ENCODE measurements around the gene ZNF136. TPM values are rescaled to one million over a fixed set of nuclear protein-coding genes. Genes with fewer than 3 reads are reported as not detected.
A peak's percentile ranks its signal among the peaks of the same experiment; 100 is the strongest.

ZNF136 gene
- total and polyA plus RNA-seq, 10 of the 15 experiments (the other 5 are each of a cell fraction or from before 2014, with no cell fraction given), result 2.8 to 7.8 (median 6.7) TPM

DNA sequence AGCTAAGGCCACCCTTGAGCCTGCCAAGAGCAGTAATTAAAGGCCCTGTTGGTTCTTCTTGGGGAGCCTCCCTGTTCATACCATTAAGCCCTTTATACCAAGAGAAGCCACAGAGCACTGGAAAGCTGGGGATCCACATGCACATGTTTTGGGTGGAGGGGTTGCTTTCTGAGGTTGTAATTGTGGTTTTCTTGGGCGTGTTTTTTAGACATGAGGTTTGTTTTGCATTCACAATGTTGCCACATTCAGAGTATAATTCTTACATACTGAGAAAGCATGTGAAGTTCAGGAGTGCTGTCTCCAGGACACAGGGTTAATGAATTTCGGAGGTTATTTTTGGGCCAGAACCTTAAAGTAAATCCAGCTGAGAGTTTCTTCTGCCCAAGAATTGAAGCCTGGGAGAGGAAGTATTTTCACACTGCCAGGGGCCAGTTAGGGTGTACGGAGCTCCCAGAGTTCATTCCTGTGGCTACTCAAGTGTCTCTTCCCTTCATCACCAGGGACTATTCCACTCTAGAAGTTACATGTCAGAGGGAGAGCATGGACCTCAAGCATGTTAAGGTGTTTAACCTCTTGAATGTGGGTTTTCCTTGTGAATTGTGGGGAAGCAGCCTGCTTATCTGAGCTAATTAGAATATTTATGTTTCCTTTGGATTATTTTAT, 37.0 kb downstream of the ZNF136 start:
- no peak overlapping the region for H3K4me3 ChIP-seq
- no peak for DNase-seq (ENCODE audit: low read depth, low spot score)
- TF ChIP-seq SUZ12 (IDR thresholded peaks at IDR 0.05; ENCODE audit: unreplicated experiment) (no peak), BACH1 (IDR thresholded peaks at IDR 0.05; ENCODE audit: borderline replicate concordance) (no peak)
- TF ChIP-seq, protein P1, sequence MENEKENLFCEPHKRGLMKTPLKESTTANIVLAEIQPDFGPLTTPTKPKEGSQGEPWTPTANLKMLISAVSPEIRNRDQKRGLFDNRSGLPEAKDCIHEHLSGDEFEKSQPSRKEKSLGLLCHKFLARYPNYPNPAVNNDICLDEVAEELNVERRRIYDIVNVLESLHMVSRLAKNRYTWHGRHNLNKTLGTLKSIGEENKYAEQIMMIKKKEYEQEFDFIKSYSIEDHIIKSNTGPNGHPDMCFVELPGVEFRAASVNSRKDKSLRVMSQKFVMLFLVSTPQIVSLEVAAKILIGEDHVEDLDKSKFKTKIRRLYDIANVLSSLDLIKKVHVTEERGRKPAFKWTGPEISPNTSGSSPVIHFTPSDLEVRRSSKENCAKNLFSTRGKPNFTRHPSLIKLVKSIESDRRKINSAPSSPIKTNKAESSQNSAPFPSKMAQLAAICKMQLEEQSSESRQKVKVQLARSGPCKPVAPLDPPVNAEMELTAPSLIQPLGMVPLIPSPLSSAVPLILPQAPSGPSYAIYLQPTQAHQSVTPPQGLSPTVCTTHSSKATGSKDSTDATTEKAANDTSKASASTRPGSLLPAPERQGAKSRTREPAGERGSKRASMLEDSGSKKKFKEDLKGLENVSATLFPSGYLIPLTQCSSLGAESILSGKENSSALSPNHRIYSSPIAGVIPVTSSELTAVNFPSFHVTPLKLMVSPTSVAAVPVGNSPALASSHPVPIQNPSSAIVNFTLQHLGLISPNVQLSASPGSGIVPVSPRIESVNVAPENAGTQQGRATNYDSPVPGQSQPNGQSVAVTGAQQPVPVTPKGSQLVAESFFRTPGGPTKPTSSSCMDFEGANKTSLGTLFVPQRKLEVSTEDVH (IDR thresholded peaks at IDR 0.05; ENCODE audit: low read depth, partially characterized antibody), result no peak
- H3K27ac ChIP-seq (ENCODE audit: control insufficient read depth, insufficient read depth), result no peak overlapping the region
- no peaks in the 10 kb centered on the region for H3K79me2 ChIP-seq (ENCODE audit: control insufficient read depth, insufficient read depth, low read length)
- no peak overlapping the region for H3K9ac ChIP-seq (ENCODE audit: control insufficient read depth, insufficient read depth, low read length)
- ChIA-PET SMC1A (ENCODE audit: uncharacterized antibody, unreplicated experiment) (no interaction called here), RAD21 (ENCODE audit: unreplicated experiment) (no interaction called here), POLR2A (no interaction called here), CTCF (no interaction called here)
- in situ Hi-C loops (cut with MboI) (no loop called here), intact Hi-C loops (cut with micrococcal nuclease; ENCODE audit: unreplicated experiment) (loop anchor here (5.0 kb wide), 1 partner anchor 472 kb away; no protein-coding TSS in a partner anchor)
- no peaks in the 10 kb centered on the region for H3K4me1 ChIP-seq (ENCODE audit: control insufficient read depth, insufficient read depth, low read length)
- BruUV-seq (replicated peaks), result no TSS peak
- H3K36me3 ChIP-seq (ENCODE audit: control insufficient read depth in 2 of 2, insufficient read depth in 2 of 2, low read length in 1 of 2), result no peaks in the 10 kb centered on the region
- no peaks in the 10 kb centered on the region for H4K20me1 ChIP-seq (ENCODE audit: control insufficient read depth, insufficient read depth)
- peaks cover 9% of the 10 kb centered on the region for H3K9me3 ChIP-seq (replicated peaks; ENCODE audit: control insufficient read depth, insufficient read depth, low read length)
- H2AFZ ChIP-seq (ENCODE audit: control insufficient read depth, low read depth, low read length), result no peak overlapping the region
- no peak for FAIRE-seq
- no peak overlapping the region for H3K4me2 ChIP-seq (ENCODE audit: control insufficient read depth, insufficient read depth)
- ATAC-seq, result no peak
- WGBS (ENCODE audit: insufficient coverage, insufficient replicate concordance, low lambda C conversion rate, missing lambda C conversion rate), result 56% methylated on average over 3 of the region's 3 CpGs
- H3K27me3 ChIP-seq (replicated peaks in 1 of 2; ENCODE audit: control insufficient read depth in 2 of 2, insufficient read depth in 2 of 2, low read length in 1 of 2), result no peaks in the 10 kb centered on the region

DNA sequence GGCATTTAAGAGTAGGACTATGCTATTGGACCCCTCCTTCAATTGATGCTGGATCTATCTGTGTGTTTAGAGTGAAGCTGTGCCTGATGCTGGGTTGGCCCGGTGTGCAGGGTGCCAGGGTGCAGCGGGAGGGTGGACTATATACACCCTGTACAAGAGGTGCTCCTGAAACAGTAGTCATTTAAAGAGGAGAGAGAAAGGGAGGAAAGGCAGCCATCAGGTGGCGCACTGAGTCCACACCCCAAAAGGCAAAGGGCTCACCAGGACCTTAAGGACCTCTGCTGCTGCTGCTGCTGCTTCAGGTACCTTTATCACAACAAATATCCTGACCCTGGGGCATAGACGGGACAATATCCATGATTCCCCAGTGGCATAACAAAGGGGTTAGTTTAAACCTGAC, 39.4 kb downstream of the ZNF136 start:
- H3K9ac ChIP-seq (ENCODE audit: control insufficient read depth, insufficient read depth, low read length), result no peak overlapping the region
- H3K27ac ChIP-seq (ENCODE audit: control insufficient read depth, insufficient read depth), result no peak overlapping the region
- DNase-seq (ENCODE audit: low read depth, low spot score) (no peak), FAIRE-seq (no peak), ATAC-seq (peak; percentile 46; the same call in 2 of the 3 replicates)
- H3K79me2 ChIP-seq (ENCODE audit: control insufficient read depth, insufficient read depth, low read length), result no peaks in the 10 kb centered on the region
- H2AFZ ChIP-seq (ENCODE audit: control insufficient read depth, low read depth, low read length), result no peak overlapping the region
- CTCF ChIA-PET, result interaction anchor here (1.1 kb wide), 1 partner anchor 13 kb away, joined by 3 read pairs; no protein-coding TSS in a partner anchor
- H4K20me1 ChIP-seq (ENCODE audit: control insufficient read depth, insufficient read depth), result no peaks in the 10 kb centered on the region
- RAD21 ChIA-PET (ENCODE audit: unreplicated experiment), result no interaction called here
- intact Hi-C loops (cut with micrococcal nuclease; ENCODE audit: unreplicated experiment) (loop anchor here (5.0 kb wide), 1 partner anchor 470 kb away; no protein-coding TSS in a partner anchor), in situ Hi-C loops (cut with MboI) (no loop called here)
- 8% methylated on average over 4 of the region's 4 CpGs for WGBS (ENCODE audit: insufficient coverage, insufficient replicate concordance, low lambda C conversion rate, missing lambda C conversion rate)
- H3K27me3 ChIP-seq (replicated peaks in 1 of 2; ENCODE audit: control insufficient read depth in 2 of 2, insufficient read depth in 2 of 2, low read length in 1 of 2), result no peaks in the 10 kb centered on the region
- H3K36me3 ChIP-seq (ENCODE audit: control insufficient read depth in 2 of 2, insufficient read depth in 2 of 2, low read length in 1 of 2), result no peaks in the 10 kb centered on the region
- no TSS peak for BruUV-seq (replicated peaks)
- POLR2A ChIA-PET, result no interaction called here
- no peak overlapping the region for H3K4me3 ChIP-seq
- SMC1A ChIA-PET (ENCODE audit: uncharacterized antibody, unreplicated experiment), result no interaction called here
- peaks cover 2% of the 10 kb centered on the region for H3K9me3 ChIP-seq (replicated peaks; ENCODE audit: control insufficient read depth, insufficient read depth, low read length)
- no peaks in the 10 kb centered on the region for H3K4me1 ChIP-seq (ENCODE audit: control insufficient read depth, insufficient read depth, low read length)
- H3K4me2 ChIP-seq (ENCODE audit: control insufficient read depth, insufficient read depth), result no peak overlapping the region
- TF ChIP-seq, protein P2, sequence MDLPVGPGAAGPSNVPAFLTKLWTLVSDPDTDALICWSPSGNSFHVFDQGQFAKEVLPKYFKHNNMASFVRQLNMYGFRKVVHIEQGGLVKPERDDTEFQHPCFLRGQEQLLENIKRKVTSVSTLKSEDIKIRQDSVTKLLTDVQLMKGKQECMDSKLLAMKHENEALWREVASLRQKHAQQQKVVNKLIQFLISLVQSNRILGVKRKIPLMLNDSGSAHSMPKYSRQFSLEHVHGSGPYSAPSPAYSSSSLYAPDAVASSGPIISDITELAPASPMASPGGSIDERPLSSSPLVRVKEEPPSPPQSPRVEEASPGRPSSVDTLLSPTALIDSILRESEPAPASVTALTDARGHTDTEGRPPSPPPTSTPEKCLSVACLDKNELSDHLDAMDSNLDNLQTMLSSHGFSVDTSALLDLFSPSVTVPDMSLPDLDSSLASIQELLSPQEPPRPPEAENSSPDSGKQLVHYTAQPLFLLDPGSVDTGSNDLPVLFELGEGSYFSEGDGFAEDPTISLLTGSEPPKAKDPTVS (IDR thresholded peaks at IDR 0.05; ENCODE audit: low read depth, low read length), result no peak
- TF ChIP-seq, protein P3, sequence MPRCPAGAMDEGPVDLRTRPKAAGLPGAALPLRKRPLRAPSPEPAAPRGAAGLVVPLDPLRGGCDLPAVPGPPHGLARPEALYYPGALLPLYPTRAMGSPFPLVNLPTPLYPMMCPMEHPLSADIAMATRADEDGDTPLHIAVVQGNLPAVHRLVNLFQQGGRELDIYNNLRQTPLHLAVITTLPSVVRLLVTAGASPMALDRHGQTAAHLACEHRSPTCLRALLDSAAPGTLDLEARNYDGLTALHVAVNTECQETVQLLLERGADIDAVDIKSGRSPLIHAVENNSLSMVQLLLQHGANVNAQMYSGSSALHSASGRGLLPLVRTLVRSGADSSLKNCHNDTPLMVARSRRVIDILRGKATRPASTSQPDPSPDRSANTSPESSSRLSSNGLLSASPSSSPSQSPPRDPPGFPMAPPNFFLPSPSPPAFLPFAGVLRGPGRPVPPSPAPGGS (IDR thresholded peaks at IDR 0.05; ENCODE audit: borderline replicate concordance, insufficient read depth, low read depth, low read length, poor library complexity, severe bottlenecking), result no peak
- TF ChIP-seq, protein P4, sequence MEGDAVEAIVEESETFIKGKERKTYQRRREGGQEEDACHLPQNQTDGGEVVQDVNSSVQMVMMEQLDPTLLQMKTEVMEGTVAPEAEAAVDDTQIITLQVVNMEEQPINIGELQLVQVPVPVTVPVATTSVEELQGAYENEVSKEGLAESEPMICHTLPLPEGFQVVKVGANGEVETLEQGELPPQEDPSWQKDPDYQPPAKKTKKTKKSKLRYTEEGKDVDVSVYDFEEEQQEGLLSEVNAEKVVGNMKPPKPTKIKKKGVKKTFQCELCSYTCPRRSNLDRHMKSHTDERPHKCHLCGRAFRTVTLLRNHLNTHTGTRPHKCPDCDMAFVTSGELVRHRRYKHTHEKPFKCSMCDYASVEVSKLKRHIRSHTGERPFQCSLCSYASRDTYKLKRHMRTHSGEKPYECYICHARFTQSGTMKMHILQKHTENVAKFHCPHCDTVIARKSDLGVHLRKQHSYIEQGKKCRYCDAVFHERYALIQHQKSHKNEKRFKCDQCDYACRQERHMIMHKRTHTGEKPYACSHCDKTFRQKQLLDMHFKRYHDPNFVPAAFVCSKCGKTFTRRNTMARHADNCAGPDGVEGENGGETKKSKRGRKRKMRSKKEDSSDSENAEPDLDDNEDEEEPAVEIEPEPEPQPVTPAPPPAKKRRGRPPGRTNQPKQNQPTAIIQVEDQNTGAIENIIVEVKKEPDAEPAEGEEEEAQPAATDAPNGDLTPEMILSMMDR (IDR thresholded peaks at IDR 0.05 in 2 of 3, conservative IDR thresholded peaks at IDR 0.05 in 1 of 3; ENCODE audit: control insufficient read depth in 2 of 3, extremely low read depth in 1 of 3, insufficient read depth in 1 of 3, low read depth in 3 of 3, low read length in 3 of 3), result peak in 2 of 3 experiments; percentile 36 to 61; a peak in 3 of 6 replicates
- TF ChIP-seq RAD21 (IDR thresholded peaks at IDR 0.05; ENCODE audit: insufficient read depth, low read depth, low read length), result peak; percentile 56
